ENCODE results near the gene TMEM114. TPM values are rescaled to one million over a fixed set of nuclear protein-coding genes. Genes with fewer than 3 reads are reported as not detected.

TMEM114 gene
- total RNA-seq, 3 donors from 2014 or later: not detected

DNA sequence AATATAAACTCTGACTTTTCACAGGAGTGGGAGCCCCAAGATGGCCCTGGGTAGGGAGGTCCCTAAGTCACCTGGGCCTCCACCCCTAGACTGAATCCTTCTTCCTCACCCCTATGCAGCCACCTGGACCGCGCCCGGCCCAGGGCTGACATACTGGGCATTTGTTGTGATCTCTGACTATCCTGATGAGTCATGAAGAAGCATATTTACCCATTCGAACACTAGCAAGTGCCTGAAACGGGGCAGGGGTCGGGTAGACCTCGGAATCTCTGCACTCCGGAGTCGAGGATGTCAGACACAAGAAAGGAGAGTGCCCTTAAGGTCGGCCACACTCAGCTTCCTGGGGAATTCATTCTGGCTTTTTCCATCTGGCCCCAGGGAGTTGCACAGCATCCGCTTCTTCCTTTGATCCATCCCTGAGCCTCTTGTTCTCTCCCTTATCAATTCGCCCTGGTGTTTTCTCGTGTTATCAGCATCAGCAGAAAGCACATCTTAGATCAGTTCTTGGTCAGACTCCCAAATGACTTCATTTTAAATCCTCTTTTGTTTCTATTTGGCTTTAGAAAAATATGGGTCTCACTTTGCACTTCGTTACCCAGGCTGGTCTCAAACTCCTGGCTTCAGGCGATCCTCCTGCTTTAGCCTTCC, 41.6 kb upstream of the TMEM114 start:
- Histone ChIP-seq H3K36me3 (peaks cover 5% of the 10 kb centered on the region), H3K4me3 (no peak overlapping the region), H3K27me3 (no peaks in the 10 kb centered on the region), H3K4me1 (no peaks in the 10 kb centered on the region), H3K9me3 (no peaks in the 10 kb centered on the region), H3K27ac (no peak overlapping the region)
- intact Hi-C loops (cut with DNase I; ENCODE audit: low total_unique reads): no loop called here
- no peak for DNase-seq (ENCODE audit: low spot score in 2 of 2)
- TF ChIP-seq, protein P1, sequence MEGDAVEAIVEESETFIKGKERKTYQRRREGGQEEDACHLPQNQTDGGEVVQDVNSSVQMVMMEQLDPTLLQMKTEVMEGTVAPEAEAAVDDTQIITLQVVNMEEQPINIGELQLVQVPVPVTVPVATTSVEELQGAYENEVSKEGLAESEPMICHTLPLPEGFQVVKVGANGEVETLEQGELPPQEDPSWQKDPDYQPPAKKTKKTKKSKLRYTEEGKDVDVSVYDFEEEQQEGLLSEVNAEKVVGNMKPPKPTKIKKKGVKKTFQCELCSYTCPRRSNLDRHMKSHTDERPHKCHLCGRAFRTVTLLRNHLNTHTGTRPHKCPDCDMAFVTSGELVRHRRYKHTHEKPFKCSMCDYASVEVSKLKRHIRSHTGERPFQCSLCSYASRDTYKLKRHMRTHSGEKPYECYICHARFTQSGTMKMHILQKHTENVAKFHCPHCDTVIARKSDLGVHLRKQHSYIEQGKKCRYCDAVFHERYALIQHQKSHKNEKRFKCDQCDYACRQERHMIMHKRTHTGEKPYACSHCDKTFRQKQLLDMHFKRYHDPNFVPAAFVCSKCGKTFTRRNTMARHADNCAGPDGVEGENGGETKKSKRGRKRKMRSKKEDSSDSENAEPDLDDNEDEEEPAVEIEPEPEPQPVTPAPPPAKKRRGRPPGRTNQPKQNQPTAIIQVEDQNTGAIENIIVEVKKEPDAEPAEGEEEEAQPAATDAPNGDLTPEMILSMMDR (IDR thresholded peaks at IDR 0.05): no peak
- TF ChIP-seq POLR2AphosphoS5 (IDR thresholded peaks at IDR 0.05): no peak
- TF ChIP-seq POLR2A (IDR thresholded peaks at IDR 0.05): no peak

DNA sequence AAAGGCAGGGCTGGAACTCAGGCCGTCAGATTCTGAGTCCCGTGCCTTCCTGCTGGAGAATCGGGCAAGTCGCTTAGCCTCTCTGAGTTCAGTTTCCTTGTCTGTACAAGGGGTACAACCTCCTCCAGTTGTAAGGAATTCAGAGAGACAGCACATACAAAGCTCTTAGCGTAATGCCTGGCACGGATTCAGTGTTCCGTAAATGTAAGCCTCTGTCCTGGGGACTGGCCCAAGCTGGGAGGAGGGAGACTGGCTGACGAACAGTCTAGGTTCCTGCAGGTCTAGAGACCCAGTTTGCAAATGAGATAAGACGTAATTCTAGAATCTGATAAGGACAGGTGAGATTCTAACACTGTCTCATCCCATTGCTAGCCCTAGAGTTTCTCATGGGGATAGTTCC, 41.1 kb upstream of the TMEM114 start:
- TF ChIP-seq POLR2AphosphoS5 (IDR thresholded peaks at IDR 0.05): no peak
- TF ChIP-seq, protein P1 (IDR thresholded peaks at IDR 0.05): no peak
- TF ChIP-seq POLR2A (IDR thresholded peaks at IDR 0.05): no peak
- no peak for DNase-seq (ENCODE audit: low spot score in 2 of 2)
- Histone ChIP-seq H3K4me3 (no peak overlapping the region), H3K27ac (no peak overlapping the region), H3K9me3 (no peaks in the 10 kb centered on the region), H3K36me3 (peaks cover 5% of the 10 kb centered on the region), H3K27me3 (no peaks in the 10 kb centered on the region), H3K4me1 (no peaks in the 10 kb centered on the region)
- intact Hi-C loops (cut with DNase I; ENCODE audit: low total_unique reads): no loop called here

DNA sequence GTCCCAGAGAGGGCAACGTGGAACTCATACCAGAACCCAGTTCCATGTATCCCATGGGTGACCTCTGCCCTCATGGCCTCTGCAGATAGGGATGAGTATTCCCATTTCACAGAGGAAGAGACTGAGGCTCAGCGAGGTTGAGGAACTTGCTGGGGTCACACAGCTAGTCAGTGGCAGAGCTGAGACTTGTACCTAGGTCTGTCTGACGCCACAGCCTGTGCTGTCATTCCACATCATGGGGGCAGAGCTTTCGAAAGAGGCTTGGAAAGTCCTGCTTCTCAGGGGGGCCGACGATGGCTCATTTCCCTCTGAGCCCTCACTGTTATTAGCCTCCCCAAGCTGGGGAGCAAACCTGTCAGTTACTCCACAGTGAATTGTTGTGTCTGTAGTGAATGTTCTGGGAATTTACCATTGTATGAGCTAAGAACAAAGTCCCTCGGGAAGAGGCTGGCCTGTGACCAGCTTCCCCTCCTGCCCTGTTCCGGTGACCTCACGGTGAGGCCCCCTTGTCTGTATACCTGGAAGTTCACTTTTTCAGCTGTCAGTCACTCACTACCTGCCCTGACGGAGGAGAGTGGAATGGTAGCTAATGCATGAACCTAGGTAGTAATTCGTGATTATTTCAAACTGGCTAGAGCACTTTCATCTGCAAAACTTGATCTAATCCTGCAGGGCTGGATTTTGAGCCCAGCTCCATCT, 40.1 kb upstream of the TMEM114 start:
- Histone ChIP-seq H3K4me1 (no peaks in the 10 kb centered on the region), H3K36me3 (peaks cover 5% of the 10 kb centered on the region), H3K9me3 (no peaks in the 10 kb centered on the region), H3K4me3 (no peak overlapping the region), H3K27ac (no peak overlapping the region), H3K27me3 (no peaks in the 10 kb centered on the region)
- intact Hi-C loops (cut with DNase I; ENCODE audit: low total_unique reads): no loop called here
- DNase-seq (ENCODE audit: low spot score in 2 of 2): no peak
- TF ChIP-seq POLR2AphosphoS5 (IDR thresholded peaks at IDR 0.05) (no peak), POLR2A (IDR thresholded peaks at IDR 0.05) (no peak)
- TF ChIP-seq, protein P1 (IDR thresholded peaks at IDR 0.05): no peak

DNA sequence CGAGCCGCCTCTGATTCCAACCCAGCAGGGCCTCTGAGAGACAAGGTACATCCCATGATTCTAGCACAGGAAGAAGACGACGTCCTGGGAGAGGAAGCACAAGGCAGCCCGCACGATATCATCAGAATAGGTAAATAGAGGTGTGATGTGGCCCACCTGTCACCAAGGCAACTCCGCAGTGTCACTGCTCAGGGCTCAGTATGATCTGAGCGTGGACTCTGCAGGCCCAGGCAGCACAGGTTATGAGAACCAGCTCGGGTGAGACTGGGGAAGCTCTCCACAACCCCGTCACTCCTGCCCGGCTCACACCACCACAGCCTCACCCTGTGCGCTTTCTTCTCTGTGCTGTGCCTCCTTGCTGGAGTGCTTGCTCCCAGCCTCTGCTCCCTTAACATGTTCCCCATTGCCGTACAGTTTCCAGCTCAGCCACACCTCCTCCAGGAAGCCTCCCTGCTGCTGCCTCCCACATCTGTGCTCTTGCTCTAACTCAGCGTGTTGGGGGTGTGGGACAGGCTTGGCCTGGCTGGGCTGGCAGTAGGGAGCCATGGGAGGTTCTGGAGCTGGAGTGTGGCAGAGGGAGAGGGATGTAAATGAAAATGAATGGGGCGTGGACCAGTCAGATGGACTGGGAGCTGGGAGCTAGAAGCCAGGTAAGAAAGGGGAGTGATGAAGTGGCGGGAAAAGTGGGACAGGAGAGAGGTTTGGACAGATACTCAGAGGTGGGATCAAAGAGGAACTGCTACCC, 38.8 kb upstream of the TMEM114 start:
- no peak for DNase-seq (ENCODE audit: low spot score in 2 of 2)
- no peaks in the 10 kb centered on the region for H3K4me1 ChIP-seq
- intact Hi-C loops (cut with DNase I; ENCODE audit: low total_unique reads): no loop called here
- H3K4me3 ChIP-seq: no peak overlapping the region
- no peak overlapping the region for H3K27ac ChIP-seq
- no peaks in the 10 kb centered on the region for H3K27me3 ChIP-seq
- no peaks in the 10 kb centered on the region for H3K9me3 ChIP-seq
- peaks cover 5% of the 10 kb centered on the region for H3K36me3 ChIP-seq
- TF ChIP-seq, protein P1 (IDR thresholded peaks at IDR 0.05): no peak
- no peak for TF ChIP-seq POLR2AphosphoS5 (IDR thresholded peaks at IDR 0.05)
- no peak for TF ChIP-seq POLR2A (IDR thresholded peaks at IDR 0.05)

DNA sequence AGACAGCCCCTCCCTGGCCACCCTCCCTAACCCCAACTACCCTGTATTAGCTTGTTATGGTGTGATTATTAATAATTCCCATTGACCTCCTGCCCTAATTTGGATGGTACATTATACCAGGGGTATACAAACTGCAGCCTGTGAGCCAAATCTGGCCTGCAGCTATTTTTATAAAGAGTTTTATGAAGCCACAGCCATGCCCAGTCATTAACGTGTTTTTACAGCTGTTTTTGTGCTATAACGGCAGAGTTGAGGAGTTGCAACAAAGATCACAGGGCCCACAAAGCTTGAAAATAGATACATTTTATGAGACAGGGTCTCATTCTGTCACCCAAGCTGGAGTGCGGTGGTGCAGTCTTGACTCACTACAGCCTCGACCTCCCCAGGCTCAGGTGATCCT, 37.1 kb upstream of the TMEM114 start:
- intact Hi-C loops (cut with DNase I; ENCODE audit: low total_unique reads): no loop called here
- Histone ChIP-seq H3K9me3 (no peaks in the 10 kb centered on the region), H3K27ac (no peak overlapping the region), H3K36me3 (peaks cover 5% of the 10 kb centered on the region), H3K4me1 (no peaks in the 10 kb centered on the region), H3K27me3 (no peaks in the 10 kb centered on the region), H3K4me3 (no peak overlapping the region)
- no peak for DNase-seq (ENCODE audit: low spot score in 2 of 2)
- no peak for TF ChIP-seq POLR2A (IDR thresholded peaks at IDR 0.05)
- TF ChIP-seq, protein P1 (IDR thresholded peaks at IDR 0.05): no peak
- TF ChIP-seq POLR2AphosphoS5 (IDR thresholded peaks at IDR 0.05): no peak
